ENCODE measurements around the gene CEP63.

The CEP63 gene

GRCh38 chr3:134445636-134446035 lies 40.2 kb upstream of the CEP63 start:
- H3K4me3 ChIP-seq (ENCODE audit: low read depth, low read length): no peak overlapping the region
- DNase-seq (ENCODE audit: low read depth): no peak
- TF ChIP-seq CTCF (IDR thresholded peaks at IDR 0.05; ENCODE audit: low read depth, low read length) (no peak), MYC (IDR thresholded peaks at IDR 0.05; ENCODE audit: low read depth, low read length) (no peak), POLR2A (IDR thresholded peaks at IDR 0.05; ENCODE audit: extremely low read depth, insufficient read length) (no peak), MAX (IDR thresholded peaks at IDR 0.05; ENCODE audit: low read depth, low read length) (no peak)

GRCh38 chr3:134446800-134447199 lies 39.1 kb upstream of the CEP63 start:
- DNase-seq (ENCODE audit: low read depth): peak; percentile 20
- H3K4me3 ChIP-seq (ENCODE audit: low read depth, low read length): no peak overlapping the region
- TF ChIP-seq MAX (IDR thresholded peaks at IDR 0.05; ENCODE audit: low read depth, low read length): no peak
- TF ChIP-seq CTCF (IDR thresholded peaks at IDR 0.05; ENCODE audit: low read depth, low read length): no peak
- no peak for TF ChIP-seq POLR2A (IDR thresholded peaks at IDR 0.05; ENCODE audit: extremely low read depth, insufficient read length)
- no peak for TF ChIP-seq MYC (IDR thresholded peaks at IDR 0.05; ENCODE audit: low read depth, low read length)

- no peak for DNase-seq (ENCODE audit: low read depth)
- TF ChIP-seq MAX (IDR thresholded peaks at IDR 0.05; ENCODE audit: low read depth, low read length): no peak
- no peak for TF ChIP-seq POLR2A (IDR thresholded peaks at IDR 0.05; ENCODE audit: extremely low read depth, insufficient read length)
- no peak for TF ChIP-seq CTCF (IDR thresholded peaks at IDR 0.05; ENCODE audit: low read depth, low read length)
- TF ChIP-seq MYC (IDR thresholded peaks at IDR 0.05; ENCODE audit: low read depth, low read length): no peak
- H3K4me3 ChIP-seq (ENCODE audit: low read depth, low read length): no peak overlapping the region
Measured at GRCh38 chr3:134447351-134447750, 38.5 kb upstream of the CEP63 start.

- TF ChIP-seq CTCF (IDR thresholded peaks at IDR 0.05; ENCODE audit: low read depth, low read length) (no peak), POLR2A (IDR thresholded peaks at IDR 0.05; ENCODE audit: extremely low read depth, insufficient read length) (no peak), MYC (IDR thresholded peaks at IDR 0.05; ENCODE audit: low read depth, low read length) (no peak), MAX (IDR thresholded peaks at IDR 0.05; ENCODE audit: low read depth, low read length) (no peak)
- no peak for DNase-seq (ENCODE audit: low read depth)
Measured at GRCh38 chr3:134448664-134449063, 37.2 kb upstream of the CEP63 start.

GRCh38 chr3:134449277-134449676 lies 36.6 kb upstream of the CEP63 start:
- no peak overlapping the region for H3K4me3 ChIP-seq (ENCODE audit: low read depth, low read length)
- peak; percentile 12 for DNase-seq (ENCODE audit: low read depth)
- TF ChIP-seq CTCF (IDR thresholded peaks at IDR 0.05; ENCODE audit: low read depth, low read length) (peak; percentile 9), MAX (IDR thresholded peaks at IDR 0.05; ENCODE audit: low read depth, low read length) (no peak), MYC (IDR thresholded peaks at IDR 0.05; ENCODE audit: low read depth, low read length) (no peak), POLR2A (IDR thresholded peaks at IDR 0.05; ENCODE audit: extremely low read depth, insufficient read length) (no peak)

More at GRCh38 chr3:134448664-134449063, 37.2 kb upstream of the CEP63 start:
- no peak overlapping the region for H3K4me3 ChIP-seq (ENCODE audit: low read depth, low read length)

- H3K4me3 ChIP-seq (ENCODE audit: low read depth, low read length): no peak overlapping the region
- no peak for TF ChIP-seq MAX (IDR thresholded peaks at IDR 0.05; ENCODE audit: low read depth, low read length)
- TF ChIP-seq CTCF (IDR thresholded peaks at IDR 0.05; ENCODE audit: low read depth, low read length): no peak
- no peak for TF ChIP-seq POLR2A (IDR thresholded peaks at IDR 0.05; ENCODE audit: extremely low read depth, insufficient read length)
- TF ChIP-seq MYC (IDR thresholded peaks at IDR 0.05; ENCODE audit: low read depth, low read length): no peak
- no peak for DNase-seq (ENCODE audit: low read depth)
Measured at GRCh38 chr3:134449951-134450350, 35.9 kb upstream of the CEP63 start.

Measured in NB4 (cell line).